Hematopoietic multipotent progenitor cell treated with erythropoietin and hydrocortisone succinate and interleukin-3 and kit ligand, for 8 days (in vitro differentiated cells): Measurements from ENCODE around the gene SLC4A1.

Source experiments
- DNase-seq: peaks from one replicate; pipeline ENCODE4 v3.0.0-alpha.2; 2015

The SLC4A1 gene

GRCh38 chr17:44267818-44268490 is at the start of gene SLC4A1:
SLC4A1 (minus strand) TSS chr17:44268135; CDS start chr17:44262866, 5,269 bp downstream.
- DNase-seq, result peak; percentile 85

GRCh38 chr17:44317545-44317944 is 49.6 kb upstream of the SLC4A1 start:
- peak; percentile 14 for DNase-seq

GRCh38 chr17:44315760-44316731 is 48.1 kb upstream of the SLC4A1 start:
- peak; percentile 6 for DNase-seq

DNA sequence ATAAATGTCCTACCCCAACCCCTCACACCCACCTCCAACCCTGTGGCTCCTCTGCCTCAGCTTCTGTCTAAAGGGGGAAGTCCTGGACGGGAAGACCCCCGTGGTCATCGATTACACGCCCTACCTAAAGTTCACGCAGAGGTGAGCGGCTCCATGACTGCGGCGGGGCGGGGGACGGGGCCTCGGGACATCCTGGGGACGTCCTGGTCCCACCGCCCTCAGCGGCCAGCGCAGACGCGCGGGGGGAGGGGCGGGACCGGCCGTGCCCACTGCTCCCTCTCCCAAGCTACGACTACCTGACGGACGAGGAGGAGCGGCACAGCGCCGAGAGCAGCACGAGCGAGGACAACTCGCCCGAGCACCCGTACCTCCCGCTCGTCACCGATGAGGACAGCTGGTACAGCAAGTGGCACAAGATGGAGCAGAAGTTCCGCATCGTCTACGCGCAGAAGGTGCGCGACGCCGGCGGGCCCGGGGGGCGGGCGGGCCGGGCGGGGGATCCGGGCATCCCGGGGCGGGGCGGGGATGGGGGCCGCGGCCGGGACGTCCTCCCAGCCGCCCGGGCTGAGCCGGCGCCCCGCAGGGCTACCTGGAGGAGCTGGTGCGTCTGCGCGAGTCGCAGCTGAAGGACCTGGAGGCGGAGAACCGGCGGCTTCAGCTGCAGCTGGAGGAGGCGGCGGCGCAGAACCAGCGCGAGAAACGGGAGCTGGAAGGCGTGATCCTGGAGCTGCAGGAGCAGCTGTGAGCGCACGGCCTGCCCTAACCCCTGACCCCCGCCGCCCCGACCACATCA is 47.1 kb upstream of the SLC4A1 start:
- DNase-seq, result peak; percentile 16

- DNase-seq, result no peak
These were observed 46.6 kb upstream of the SLC4A1 start for GRCh38 chr17:44314524-44314868.

DNA sequence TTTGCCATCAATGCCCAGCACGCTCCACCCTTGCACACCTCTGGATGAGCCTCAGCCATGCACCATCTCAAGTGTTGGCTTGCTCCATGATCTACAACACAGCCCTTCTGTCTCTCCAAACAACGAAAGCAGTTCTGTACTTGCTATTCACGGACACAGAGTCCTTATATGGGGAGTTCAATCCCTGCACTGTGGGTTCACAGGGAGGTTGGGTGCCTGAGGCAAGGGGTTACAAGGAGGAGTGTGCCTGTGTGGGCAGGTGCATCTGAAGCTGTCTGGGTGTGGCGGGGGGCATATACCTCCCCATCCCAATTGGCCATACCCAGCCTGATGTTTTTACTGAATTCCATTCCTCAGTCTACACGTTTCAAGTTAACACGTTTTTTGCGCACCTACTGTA is 46.1 kb upstream of the SLC4A1 start:
- DNase-seq, result no peak

DNA sequence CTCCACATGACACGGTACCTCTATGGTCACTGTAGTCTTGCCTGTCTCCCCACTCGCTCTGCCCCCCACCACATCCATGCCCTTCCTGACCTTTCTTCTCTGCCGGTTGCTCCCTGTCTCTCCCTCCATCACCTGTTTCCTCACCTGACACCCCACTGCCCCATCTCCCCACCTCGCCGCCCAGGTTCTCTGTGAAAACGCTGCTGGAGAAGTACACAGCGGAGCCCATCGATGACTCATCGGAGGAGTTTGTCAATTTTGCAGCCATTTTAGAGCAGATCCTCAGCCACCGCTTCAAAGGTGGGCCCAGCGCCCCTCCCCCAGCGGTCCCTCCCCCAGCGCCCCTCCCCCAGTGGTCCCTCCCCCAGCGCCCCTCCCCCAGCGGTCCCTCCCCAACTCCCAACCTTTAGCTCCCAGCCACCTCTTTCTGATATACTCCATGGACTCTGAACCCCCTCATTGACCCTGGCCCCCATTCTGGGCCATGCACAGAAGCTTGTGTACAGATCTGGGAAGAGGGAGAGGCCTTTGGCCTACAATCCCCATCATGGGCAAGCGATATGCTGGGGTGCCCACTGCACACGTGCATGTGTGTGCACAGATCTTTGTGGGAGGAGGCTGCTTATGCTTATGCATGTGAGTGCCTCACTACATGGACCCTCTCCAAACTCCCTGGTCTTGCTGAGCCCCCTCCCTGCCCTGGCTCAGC is 44.6 kb upstream of the SLC4A1 start:
- no peak for DNase-seq

DNA sequence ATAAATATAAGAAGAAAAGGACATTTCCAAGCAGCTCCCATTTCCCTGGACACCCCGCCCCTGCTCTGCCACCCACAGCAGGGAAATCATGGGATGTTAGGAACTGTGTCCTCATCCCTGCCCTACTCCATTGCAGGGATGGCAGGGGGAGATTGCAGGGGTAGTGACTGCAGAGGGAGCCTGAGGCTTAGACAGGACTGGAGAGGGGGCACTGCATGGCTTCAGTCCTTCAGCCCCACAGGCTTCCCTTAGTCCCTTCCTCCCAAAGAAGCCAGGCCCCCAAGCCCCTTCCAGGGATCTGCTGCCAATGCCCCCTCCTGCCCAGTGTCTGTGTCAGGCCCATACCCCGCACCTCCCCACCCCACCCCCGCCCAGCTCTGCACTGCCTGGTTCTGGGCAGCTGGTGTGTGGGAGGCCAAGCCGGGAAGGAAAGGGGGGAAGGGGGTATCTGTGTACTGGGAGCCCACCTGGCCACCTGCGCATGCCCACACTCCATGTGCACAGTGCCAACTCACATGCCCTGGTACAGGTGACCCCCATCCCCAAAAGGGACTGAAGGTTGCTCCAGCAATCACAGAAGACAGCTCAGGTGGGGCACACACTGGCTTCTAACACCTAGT is 43.7 kb upstream of the SLC4A1 start:
- no peak for DNase-seq

DNA sequence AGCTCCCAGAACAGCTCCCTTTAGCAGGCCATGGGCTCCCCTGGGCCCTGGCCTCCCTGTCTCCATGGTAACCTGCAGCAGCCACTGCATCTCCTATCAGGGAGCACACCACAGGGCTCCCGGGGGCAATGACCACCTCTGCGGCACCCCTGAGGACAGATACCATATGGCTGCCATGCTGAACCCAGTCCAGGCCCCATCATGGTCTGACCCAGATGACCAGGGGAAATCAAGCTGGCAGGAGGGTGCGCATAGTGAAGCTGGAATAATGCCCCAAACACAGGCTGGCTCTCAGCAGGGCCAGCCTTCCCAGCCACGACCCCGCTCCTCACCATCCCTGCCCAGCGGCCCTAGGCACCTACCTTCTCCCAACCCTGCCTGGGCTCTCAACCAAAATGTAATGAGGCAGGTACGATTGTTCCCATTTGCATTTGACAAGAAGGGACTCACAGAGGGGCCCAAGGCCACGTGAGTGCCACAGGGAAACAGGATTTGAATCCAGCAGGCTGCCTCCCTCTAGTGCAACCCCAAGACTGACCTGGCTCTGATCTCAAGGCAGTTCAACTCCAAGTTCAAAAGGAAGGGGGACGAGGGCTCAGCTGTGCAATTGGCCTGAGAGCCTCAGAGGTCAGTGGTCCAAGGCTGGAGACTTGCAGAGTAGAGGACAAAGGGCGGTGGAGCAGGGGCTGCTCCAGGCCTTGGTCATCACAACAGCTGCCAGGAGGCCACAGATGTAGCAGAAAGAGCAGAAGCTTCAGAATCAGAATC is 42.9 kb upstream of the SLC4A1 start:
- no peak for DNase-seq

GRCh38 chr17:44310188-44310587 is 42.3 kb upstream of the SLC4A1 start:
- no peak for DNase-seq

DNA sequence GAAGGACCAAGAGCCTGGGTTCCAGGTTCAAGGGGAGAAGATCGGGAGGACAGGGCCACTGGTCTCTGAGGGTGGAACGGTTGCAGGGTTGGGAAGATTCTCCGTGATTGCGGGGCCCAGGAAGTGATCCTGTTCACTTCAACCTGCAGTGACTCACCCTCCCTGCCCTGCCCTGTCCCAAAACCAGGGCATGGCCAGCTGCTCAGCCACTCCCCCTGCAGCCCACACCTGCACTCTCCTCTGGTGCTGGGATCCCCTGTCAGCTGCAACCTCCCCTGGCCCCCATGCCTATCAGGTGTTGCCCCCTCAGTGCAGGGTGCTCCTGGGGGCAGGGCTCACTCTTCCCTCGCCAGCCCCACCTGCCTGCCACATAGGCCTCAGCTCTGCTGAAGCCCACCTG is 41.5 kb upstream of the SLC4A1 start:
- no peak for DNase-seq

DNA sequence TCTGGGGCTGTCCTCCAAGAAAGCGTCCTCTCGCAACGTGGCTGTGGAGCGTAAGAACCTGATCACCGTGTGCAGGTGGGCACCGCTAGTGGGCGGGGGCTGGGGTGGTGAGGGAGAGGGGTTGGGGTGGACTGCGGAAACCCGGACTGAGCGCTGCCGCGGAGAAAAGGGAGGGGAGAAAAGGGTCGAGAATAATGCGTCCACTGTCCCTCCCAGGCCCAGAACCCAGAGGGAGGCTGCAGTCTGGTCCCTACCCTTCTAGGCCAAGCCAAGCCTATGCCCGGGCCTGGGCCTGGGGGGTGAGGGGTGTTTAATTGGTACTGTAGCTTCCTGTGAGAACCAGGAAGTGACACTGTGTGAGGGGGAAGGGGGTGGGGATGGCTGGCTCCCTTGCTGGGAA is 40.9 kb upstream of the SLC4A1 start:
- no peak for DNase-seq

GRCh38 chr17:44308320-44308818 is 40.4 kb upstream of the SLC4A1 start, which contains the start of gene RUNDC3A:
RUNDC3A (plus strand) TSS chr17:44308601; CDS start chr17:44308833, 232 bp downstream.
- DNase-seq, result peak; percentile 70

- peak; percentile 19 for DNase-seq
These were observed 39.7 kb upstream of the SLC4A1 start for GRCh38 chr17:44307387-44308186.

DNA sequence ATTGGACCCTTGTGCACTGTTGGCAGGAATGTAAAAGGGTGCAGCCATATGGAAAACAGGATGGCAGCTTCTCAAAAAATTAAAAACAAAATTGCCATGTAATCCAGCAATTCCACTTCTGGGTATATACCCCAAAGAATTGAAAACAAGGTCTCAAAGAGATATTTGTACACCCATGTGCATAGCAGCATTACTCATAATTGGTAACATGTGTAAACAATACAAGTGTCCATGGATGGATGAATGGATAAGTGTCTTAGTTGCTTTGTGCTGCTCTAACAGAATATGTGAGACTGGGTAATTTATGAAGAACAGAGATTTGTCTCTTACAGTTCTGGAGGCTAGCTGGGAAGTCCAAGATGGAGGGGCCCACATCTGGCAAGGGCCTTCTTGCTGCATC is 36.7 kb upstream of the SLC4A1 start:
- DNase-seq, result no peak

DNA sequence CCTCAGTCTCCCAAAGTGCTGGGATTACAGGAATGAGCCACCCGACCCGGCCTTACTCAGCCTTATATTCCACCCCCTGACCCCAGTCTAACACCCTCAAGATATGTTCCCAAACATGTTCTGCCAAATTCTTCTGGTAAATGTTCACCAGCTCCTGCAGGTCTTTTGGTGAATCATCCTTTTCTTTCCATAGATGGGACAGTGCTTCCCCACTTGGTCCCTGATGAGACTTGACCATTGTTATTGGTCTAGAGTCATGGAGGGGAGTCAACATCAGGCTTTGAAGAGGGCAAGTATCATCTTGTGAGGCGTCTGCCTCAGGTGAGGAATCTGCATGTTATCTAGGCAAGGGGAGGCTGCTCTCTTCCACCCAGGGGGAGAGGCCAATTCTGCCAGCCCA is 30.0 kb upstream of the SLC4A1 start:
- no peak for DNase-seq

DNA sequence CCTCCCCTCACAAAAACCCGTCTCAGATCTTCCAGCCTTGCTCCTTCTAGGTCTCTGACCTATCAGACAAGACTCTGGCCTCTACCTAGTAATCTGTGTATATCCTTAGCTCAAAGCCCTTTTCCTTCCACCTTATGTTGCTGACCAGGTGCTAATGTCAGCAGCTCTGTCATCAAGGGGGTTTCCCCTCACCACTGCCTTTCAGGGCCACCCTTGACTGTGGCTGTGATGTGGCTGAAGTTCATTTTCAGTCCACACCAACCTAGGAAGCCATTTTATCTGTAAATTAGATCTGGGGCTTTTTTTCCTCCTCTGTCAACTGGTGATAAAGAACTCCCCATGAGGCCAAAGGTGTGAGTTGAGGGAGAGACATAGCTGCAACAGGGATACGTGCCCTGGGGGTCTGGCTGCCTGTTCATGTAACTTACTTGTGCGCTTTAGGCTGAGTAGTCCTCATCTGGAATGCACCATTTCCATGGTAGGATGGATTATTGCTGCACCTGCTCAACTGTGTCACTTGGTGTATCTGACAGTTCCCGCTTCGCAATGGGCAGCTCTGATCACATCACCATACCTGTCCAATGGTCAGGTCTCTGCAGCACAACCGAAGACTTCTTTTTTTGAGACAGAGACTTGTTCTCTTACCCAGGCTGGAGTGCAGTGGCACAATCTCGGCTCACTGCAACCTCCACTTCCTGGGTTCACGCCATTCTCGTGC is 25.7 kb upstream of the SLC4A1 start:
- peak; percentile 10 for DNase-seq

DNA sequence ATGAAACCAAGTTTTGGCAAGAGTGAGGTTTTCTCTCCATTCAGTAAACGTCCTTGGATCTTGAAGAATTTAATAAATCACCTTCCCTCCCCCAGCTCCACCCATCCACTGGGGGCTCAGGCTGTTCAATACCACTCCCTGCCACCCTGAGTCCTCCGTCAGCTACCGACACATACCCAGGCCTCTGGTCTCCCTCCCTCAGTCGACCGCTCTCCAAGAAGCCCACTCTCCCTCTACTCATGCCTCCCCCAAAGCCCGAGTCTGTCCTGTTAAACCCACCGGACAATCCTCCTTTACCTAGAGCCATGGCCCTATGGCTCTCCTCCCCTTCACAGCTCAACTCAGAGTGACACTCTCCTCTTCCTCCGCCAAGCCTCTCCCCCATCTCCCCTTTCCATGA is 19.7 kb upstream of the SLC4A1 start:
- peak; percentile 46 for DNase-seq

- DNase-seq, result no peak
These were observed 16.1 kb upstream of the SLC4A1 start for GRCh38 chr17:44284024-44284400.
